PC-9 (cell line): ENCODE results near the gene DHRS4. TPM values are rescaled to one million over a fixed set of nuclear protein-coding genes. Genes with fewer than 3 reads are reported as not detected.
"Not testable (repeated sequence)": the region's sequence is repeated elsewhere in the genome, so short reads cannot be mapped to it uniquely, and the experiment has no call there.

ENCODE experiments used
- BruUV-seq: library from RNA; stranded (reverse); fragments of 400-500 nt; replicated peaks from 2 replicates; lab custom pipeline; 2021; lab: Mats Ljungman, UMichigan
- CTCF ChIA-PET: fragments of 300-600 bp; sonication (Branson Sonifier 250); formaldehyde crosslinking; loops from one replicate; lab custom pipeline; 2022; ENCODE audit warnings: antibody characterized with exemption; lab: Charles Lee
- POLR2A ChIA-PET: fragments of 300-600 bp; sonication (Branson Sonifier 250); formaldehyde crosslinking; loops from one replicate; lab custom pipeline; 2022; ENCODE audit warnings: antibody characterized with exemption; ENCODE audit not compliant: unreplicated experiment; lab: Charles Lee
- DNase-seq, 2 experiments: peaks; one replicate each; pipeline versions ENCODE4 v3.0.0 to v3.0.0-alpha.2; 2015 to 2022; ENCODE audit warnings: mixed read lengths in 1 of 2
- H2AFZ ChIP-seq: fragments of 200-600 bp; sonication (generic); 2 replicates; pipeline ENCODE4 v1.8.1; 2017; ENCODE audit warnings: antibody characterized with exemption
- H3F3A ChIP-seq: fragments of 200-600 bp; sonication (generic); 2 replicates; pipeline ENCODE4 v1.8.1; 2017; ENCODE audit warnings: antibody characterized with exemption, mild to moderate bottlenecking, low read depth; ENCODE audit not compliant: insufficient read depth
- H3K27ac ChIP-seq: fragments of 200-600 bp; sonication (generic); 2 replicates; pipeline ENCODE4 v1.6.1; 2016; ENCODE audit warnings: mixed run types
- H3K27me3 ChIP-seq: fragments of 200-600 bp; sonication (generic); 2 replicates; pipeline ENCODE4 v1.6.1; 2016; ENCODE audit warnings: low read depth, mixed run types; ENCODE audit not compliant: insufficient read depth
- H3K36me3 ChIP-seq: fragments of 200-600 bp; sonication (generic); 2 replicates; pipeline ENCODE4 v1.6.1; 2016; ENCODE audit warnings: low read depth, mixed run types
- H3K4me1 ChIP-seq: fragments of 200-600 bp; sonication (generic); replicated peaks from 2 replicates; pipeline ENCODE4 v1.6.1; 2016; ENCODE audit warnings: mixed run types; ENCODE audit not compliant: insufficient read depth
- H3K4me2 ChIP-seq: fragments of 200-600 bp; sonication (generic); 2 replicates; pipeline ENCODE4 v1.6.1; 2017; ENCODE audit warnings: mixed run types
- H3K4me3 ChIP-seq: fragments of 200-600 bp; sonication (generic); 2 replicates; pipeline ENCODE4 v1.6.1; 2016; ENCODE audit warnings: mixed run types
- H3K79me2 ChIP-seq: fragments of 200-600 bp; sonication (generic); 2 replicates; pipeline ENCODE4 v1.6.1; 2017; ENCODE audit warnings: low read depth, mixed run types
- H3K9me2 ChIP-seq: fragments of 200-600 bp; sonication (generic); 2 replicates; pipeline ENCODE4 v1.8.1; 2017; ENCODE audit warnings: mild to moderate bottlenecking; ENCODE audit not compliant: insufficient read depth
- H3K9me3 ChIP-seq: fragments of 200-600 bp; sonication (generic); 2 replicates; pipeline ENCODE4 v1.8.1; 2016; ENCODE audit warnings: low read depth; ENCODE audit not compliant: insufficient read depth
- H4K20me1 ChIP-seq: fragments of 200-600 bp; sonication (generic); 2 replicates; pipeline ENCODE4 v1.8.1; 2017; ENCODE audit not compliant: insufficient read depth
- EZH2 ChIP-seq: fragments of 200-600 bp; sonication (generic); IDR thresholded peaks from 2 replicates; pipeline ENCODE4 v1.8.0; 2017; ENCODE audit warnings: antibody characterized with exemption, low read depth
- intact Hi-C: fragments of 100-400 bp; cut with micrococcal nuclease; formaldehyde crosslinking; loops from one replicate; pipeline ENCODE4 v1.10.0; 2022; ENCODE audit not compliant: unreplicated experiment
- total RNA-seq: library from RNA; stranded (reverse); gene quantifications from 2 replicates; pipeline ENCODE4 v1.2.3, GENCODE V29; 2021
- TF ChIP-seq, protein P1 (sequence below): fragments of 200-600 bp; sonication (generic); conservative IDR thresholded peaks from 2 replicates; pipeline ENCODE4 v1.6.1; 2017; ENCODE audit warnings: mixed run types, antibody characterized with exemption, mild to moderate bottlenecking, moderate library complexity

The DHRS4 gene
- total RNA-seq, 1 experiment from 2014 or later, result 17.6 TPM

DNA sequence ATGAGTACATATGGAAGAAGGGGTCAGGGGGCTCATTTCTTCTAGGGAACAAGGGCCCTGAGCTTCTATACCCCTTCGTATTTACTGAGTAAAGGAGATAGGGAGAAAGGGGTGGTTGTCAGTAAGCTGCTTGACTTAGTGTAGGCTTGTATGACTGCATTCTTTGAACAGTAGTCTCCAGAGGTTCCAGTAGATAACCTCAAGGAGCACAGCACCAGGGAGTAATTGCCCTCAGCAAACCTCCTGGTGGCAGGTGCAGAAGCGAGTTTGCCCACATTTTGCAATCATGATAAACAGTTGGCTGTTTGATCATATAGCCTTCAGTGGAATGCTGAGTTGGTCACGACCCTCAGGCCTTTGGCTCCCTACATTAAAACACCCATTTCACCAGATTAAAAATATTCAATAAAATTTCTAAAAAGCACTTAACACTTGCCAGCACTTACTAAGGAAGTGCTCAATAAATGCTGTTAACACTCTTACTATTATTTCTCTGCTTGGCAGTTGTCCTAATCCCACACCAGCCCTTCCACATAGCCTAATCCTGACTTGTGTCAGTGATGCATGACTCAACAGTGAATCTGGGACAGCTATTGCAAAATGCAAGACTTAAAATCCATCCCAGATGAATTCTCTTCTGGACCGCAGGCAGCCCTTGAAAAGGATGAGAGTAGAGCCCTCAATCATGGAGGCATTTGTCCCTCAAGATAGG lies 31.5 kb downstream of the DHRS4 start:
- Histone ChIP-seq H3K4me1 (peaks cover 15% of the 10 kb centered on the region), H4K20me1 (no peaks in the 10 kb centered on the region), H3K27me3 (no peaks in the 10 kb centered on the region), H3K9me3 (no peaks in the 10 kb centered on the region), H3K9me2 (no peaks in the 10 kb centered on the region), H3K4me3 (no peak overlapping the region), H3K79me2 (no peaks in the 10 kb centered on the region), H3K27ac (no peak overlapping the region), H3K4me2 (0 out of 2 replicates have a peak overlapping the region, but pooled peaks have one; percentile 28), H3K36me3 (no peaks in the 10 kb centered on the region), H3F3A (peaks cover 15% of the 10 kb centered on the region), H2AFZ (no peak overlapping the region)
- ChIA-PET POLR2A (no interaction called here), CTCF (interaction anchor here (0.6 kb wide), 1 partner anchor 26 kb away, joined by 3 read pairs; no protein-coding TSS in a partner anchor)
- no TSS peak for BruUV-seq
- intact Hi-C loops, result no loop called here
- TF ChIP-seq, protein P1, sequence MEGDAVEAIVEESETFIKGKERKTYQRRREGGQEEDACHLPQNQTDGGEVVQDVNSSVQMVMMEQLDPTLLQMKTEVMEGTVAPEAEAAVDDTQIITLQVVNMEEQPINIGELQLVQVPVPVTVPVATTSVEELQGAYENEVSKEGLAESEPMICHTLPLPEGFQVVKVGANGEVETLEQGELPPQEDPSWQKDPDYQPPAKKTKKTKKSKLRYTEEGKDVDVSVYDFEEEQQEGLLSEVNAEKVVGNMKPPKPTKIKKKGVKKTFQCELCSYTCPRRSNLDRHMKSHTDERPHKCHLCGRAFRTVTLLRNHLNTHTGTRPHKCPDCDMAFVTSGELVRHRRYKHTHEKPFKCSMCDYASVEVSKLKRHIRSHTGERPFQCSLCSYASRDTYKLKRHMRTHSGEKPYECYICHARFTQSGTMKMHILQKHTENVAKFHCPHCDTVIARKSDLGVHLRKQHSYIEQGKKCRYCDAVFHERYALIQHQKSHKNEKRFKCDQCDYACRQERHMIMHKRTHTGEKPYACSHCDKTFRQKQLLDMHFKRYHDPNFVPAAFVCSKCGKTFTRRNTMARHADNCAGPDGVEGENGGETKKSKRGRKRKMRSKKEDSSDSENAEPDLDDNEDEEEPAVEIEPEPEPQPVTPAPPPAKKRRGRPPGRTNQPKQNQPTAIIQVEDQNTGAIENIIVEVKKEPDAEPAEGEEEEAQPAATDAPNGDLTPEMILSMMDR, result no peak
- no peak for TF ChIP-seq EZH2
- DNase-seq, result peak in 1 of 2 experiments; percentile 74

GRCh38 chr14:23988223-23988606 lies 34.6 kb downstream of the DHRS4 start:
- H3K27ac ChIP-seq, intact Hi-C loops, DNase-seq, H3K9me2 ChIP-seq, CTCF ChIA-PET, H3K36me3 ChIP-seq, BruUV-seq, H3K9me3 ChIP-seq, H2AFZ ChIP-seq, H4K20me1 ChIP-seq, H3K4me3 ChIP-seq, H3K27me3 ChIP-seq, POLR2A ChIA-PET, H3K79me2 ChIP-seq: not testable (repeated sequence)
- Histone ChIP-seq H3K4me1 (peaks cover 15% of the 10 kb centered on the region), H3K4me2 (peak overlapping the region; percentile 55; the same call in 1 of the 2 replicates), H3F3A (peaks cover 15% of the 10 kb centered on the region)

DNA sequence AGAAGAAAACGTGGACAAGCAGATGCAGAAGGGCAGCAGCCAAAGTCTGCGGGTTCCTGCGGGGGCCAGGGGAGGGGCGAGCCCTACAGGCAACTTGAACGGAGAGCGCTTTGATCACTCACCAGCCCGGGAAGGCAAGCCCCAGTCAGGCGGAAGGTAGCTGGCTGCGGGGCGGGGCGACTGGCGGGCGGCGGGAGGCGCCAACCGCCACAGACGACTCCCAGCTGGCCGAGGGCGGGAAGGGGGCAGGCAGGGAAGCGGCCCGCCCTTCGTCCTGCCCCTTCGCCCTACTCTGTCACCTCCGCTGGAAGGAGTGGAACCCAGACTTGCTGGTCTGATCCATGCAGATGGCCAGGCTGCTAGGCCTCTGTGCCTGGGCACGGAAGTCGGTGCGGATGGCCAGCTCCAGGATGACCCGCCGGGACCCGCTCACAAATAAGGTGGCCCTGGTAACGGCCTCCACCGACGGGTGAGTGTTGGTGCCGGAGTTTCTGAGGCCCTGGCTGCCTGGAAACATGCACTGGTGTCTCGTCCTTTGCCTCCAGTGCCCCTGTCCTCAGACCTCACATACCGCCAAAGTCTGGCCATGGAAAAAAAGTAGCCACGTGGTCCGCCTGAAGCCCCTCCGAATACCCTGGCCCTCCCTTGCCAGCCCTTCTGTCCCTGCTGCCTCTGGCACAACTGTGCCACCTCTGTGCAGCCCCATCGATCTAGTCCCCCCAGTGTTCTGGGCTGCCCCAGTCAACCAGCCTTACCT lies 35.2 kb downstream of the DHRS4 start, which contains the start of gene DHRS4L2:
Gene DHRS4L2 (plus strand): TSS at position 323 of the 757 bp plus-strand sequence. CDS start 19 bp downstream, at position 342.
- not testable (repeated sequence) for BruUV-seq

GRCh38 chr14:23989734-23990445 lies 36.3 kb downstream of the DHRS4 start:
- H2AFZ ChIP-seq, H3F3A ChIP-seq, H3K27ac ChIP-seq, H3K9me3 ChIP-seq, CTCF ChIA-PET, H3K4me2 ChIP-seq, POLR2A ChIA-PET, intact Hi-C loops, H3K27me3 ChIP-seq, H3K36me3 ChIP-seq, BruUV-seq, H3K4me1 ChIP-seq, H3K79me2 ChIP-seq, H4K20me1 ChIP-seq, H3K9me2 ChIP-seq, DNase-seq, H3K4me3 ChIP-seq: not testable (repeated sequence)

More for the DNA sequence above, 35.2 kb downstream of the DHRS4 start, which contains the start of gene DHRS4L2:
- Histone ChIP-seq H3K4me3 (peak within 1 kb of the TSS; percentile 40; the same call in 1 of the 2 replicates), H3K4me1 (peaks cover 15% of the 10 kb centered on the region), H3K4me2 (peak within 1 kb of the TSS; percentile 55), H3F3A (peaks cover 15% of the 10 kb centered on the region)
- intact Hi-C loops, H3K9me3 ChIP-seq, H3K79me2 ChIP-seq, H2AFZ ChIP-seq, CTCF ChIA-PET, H4K20me1 ChIP-seq, H3K27ac ChIP-seq, H3K27me3 ChIP-seq, H3K9me2 ChIP-seq, H3K36me3 ChIP-seq, POLR2A ChIA-PET: not testable (repeated sequence)
- DNase-seq, result peak; percentile 33 to 78

DNA sequence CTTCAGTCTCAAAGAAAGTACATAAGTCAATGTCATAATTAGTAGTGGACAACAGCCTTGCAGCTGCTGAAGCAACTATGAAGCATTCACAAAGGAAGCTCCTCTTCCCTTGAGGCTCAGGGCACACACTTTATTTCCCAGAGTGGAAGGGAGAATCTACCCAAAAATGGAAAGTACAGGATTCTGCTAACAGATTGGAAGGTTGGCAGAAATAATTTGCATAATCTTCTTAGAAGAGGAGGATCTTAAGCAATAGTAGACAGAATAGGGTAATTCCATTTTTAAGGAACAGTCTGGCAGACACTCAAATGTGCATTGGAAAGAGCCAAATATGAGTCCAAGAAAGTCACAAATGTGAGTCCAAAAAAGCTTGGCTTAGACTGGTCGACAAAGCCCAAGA lies 37.4 kb downstream of the DHRS4 start:
- H3K79me2 ChIP-seq, H2AFZ ChIP-seq, H3K27ac ChIP-seq, CTCF ChIA-PET, H3K9me3 ChIP-seq, H3K27me3 ChIP-seq, H3K9me2 ChIP-seq, DNase-seq, H3K4me1 ChIP-seq, H3K36me3 ChIP-seq, H3F3A ChIP-seq, intact Hi-C loops, POLR2A ChIA-PET, H3K4me2 ChIP-seq, H4K20me1 ChIP-seq, H3K4me3 ChIP-seq, BruUV-seq: not testable (repeated sequence)

DNA sequence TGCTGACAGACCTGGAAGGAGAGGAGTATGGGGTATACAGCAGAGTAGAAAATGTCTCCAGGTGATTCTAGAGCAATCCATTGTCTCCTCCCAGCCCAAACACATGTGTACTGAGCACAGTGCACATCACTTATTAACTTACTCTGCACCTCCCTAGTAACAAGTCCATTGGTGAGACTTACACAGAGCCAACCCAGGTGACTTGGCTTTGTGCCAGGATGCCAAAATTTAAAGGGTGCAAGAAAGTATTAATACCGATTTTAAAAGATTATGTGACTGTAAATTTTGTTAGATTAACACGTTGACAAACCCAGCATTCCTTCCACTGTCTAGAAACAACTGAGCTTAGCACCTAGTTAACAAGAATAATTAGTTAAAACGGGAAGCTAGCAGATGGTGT lies 39.5 kb downstream of the DHRS4 start:
- CTCF ChIA-PET, H2AFZ ChIP-seq, H3K27ac ChIP-seq, H4K20me1 ChIP-seq, POLR2A ChIA-PET, BruUV-seq, intact Hi-C loops, H3K27me3 ChIP-seq, H3K4me3 ChIP-seq, H3K9me3 ChIP-seq, H3F3A ChIP-seq, H3K9me2 ChIP-seq, H3K4me1 ChIP-seq, H3K79me2 ChIP-seq, H3K36me3 ChIP-seq, DNase-seq, H3K4me2 ChIP-seq: not testable (repeated sequence)
